Epithelial cell of prostate (primary cell): Measurements from ENCODE around the gene NPB.

Source experiments
- DNase-seq: peaks from one replicate; pipeline ENCODE4 v3.0.0-alpha.2; 2011; ENCODE audit warnings: low read depth, low spot score
- H3K27ac ChIP-seq: fragments of 450-650 bp; 2 replicates; pipeline ENCODE4 v1.5.1; 2017; ENCODE audit warnings: mild to moderate bottlenecking

The NPB gene

DNA sequence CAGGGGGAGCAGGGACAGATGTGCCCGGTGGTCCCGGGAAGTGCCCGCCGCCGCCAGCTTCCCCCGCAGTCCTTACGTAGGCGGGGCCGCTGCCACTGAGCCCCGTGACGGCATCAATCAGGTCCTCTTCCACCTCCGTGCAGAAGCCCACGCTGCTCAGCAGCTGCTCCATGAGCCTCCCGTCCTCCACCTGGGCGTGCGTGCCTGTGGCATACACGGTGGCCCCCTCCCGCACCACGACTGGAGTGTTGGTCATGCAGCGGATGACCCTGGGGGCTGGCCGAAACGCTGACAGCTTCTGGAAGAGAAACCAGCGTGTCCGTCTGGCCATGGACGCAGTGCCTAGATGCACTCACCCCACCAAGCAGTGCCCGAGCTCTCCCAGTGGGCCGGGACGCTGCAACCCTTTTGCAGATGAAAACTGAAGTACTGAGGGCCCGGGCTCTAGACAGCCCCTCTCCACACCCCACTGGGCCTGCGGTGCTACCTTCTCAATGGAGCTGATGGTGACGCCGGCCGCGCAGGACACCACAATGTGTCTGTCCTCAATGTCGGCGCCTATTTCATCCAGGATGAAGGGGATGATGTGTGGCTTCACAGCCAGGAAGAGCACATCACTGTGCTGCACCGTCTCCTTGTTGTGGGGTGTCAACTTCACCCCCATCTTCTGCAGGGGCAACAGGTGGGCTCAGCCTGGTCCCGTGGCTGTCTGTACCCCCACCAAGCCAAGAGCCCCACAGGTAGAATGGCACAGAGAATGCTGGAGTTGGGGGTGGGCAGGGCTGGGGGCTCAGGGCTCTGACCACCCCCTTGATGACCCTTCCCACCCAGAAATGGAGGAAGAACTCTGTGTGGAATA, 33.0 kb downstream of the NPB start:
- H3K27ac ChIP-seq: no peak overlapping the region
- no peak for DNase-seq

DNA sequence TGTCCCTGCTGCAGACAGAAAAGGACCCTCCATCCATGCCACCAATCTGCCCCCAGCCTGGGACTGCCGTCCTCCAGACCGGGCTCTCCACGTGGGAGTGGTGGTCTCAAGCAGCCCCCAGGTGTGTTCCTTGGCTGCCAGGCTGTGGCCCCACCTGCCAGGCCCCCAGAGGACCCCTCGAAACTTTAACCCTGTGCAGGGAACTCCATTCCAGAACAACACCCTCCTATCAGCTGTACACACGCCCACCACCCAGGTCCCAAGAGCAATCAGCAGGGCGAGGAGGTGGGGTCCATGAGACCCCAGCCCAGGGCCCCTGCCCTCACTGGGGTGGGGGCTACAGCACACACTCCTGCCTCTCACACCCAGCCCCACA, 33.7 kb downstream of the NPB start:
- H3K27ac ChIP-seq: no peak overlapping the region
- no peak for DNase-seq

DNA sequence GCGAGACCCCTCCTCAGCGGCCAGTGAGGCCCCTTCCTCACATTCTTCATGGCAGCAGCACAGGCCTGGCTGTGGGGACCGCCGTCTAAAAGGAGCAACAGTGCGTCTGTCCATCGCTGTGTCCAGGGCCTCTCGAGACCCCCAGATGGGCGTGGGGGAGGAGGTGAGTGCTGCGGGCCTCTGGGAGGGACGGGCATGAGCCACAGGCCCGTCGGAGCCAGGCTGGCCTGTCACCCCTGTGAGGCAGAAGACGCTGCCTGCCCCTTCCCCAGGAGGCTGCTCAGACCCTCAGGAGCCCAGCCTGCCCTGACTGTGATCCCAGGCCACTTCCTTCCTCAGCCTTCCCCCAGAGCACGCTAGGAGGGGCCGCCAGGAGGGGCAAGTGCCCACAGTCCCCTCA, 37.2 kb downstream of the NPB start:
- no peak overlapping the region for H3K27ac ChIP-seq
- DNase-seq: no peak

DNA sequence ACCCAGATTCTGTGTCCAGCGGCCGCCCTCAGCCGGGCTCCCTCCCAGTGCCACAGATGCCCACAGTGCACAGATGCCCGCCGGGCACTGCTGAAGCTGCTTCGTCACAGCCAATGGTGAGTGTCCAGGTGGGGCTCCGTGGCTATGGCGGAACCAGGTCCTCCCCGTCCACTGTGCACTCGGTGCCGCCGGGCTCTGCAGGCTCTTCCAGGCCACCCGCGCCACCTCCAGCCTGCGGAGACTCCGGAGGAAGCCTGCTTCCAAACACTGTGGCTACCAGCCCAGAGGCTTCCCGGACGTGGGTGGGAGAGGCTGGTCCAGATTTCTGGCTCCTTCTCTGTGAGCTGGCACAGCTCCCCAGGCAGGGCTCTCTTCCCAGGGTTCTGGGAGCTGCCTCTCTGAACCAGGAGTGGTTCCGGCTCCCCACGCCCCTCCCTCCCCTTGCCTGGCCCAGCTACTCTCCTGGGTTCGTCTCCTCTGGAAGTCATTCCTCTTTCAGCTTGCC, 37.9 kb downstream of the NPB start:
- no peak for DNase-seq

DNA sequence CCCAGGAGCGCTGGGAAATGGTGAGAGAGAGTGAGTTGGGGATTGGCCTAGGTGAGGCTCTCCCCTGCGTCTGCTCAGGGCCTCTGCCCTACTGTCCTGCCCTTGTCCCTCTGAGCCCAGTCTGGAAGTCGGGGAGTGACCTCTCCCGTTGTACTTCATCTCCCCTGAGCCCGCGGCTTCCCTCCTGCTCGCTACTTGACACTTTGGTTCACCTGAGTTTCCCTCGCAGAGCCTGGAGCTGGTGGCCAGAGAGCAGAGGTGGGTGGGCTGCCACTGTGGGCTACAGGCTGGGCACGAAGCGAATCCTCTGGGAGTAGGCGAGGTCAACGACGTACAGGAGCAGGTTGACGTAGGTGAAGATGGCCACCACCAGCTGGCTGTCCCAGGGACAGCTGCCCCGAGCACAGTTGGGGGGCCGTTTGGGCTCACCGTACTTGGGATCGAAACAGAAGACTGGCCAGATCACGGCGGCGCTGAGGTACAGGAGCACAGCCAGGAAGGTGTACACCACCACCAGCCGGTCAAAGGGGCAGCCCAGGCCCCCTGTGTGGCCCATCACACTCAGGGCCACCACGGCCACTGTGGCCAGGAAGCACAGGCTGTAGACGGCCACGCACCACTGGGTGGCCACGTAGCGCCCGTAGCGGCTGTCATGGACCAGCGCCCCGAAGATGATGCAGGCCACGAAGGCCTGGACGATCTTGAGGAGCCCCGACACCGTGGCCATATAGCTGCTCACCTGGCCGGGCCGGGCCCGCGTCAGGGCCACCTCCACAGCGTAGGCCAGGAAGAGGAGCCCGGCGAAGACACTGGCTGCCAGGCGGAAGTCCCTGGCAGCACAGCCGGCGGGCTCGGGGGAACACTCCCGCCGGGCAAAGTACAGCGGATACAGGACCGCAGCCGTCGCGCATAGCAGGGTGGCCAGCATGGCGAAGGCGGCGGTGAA, 38.8 kb downstream of the NPB start:
- no peak overlapping the region for H3K27ac ChIP-seq
- DNase-seq: no peak

More for the DNA sequence above, 37.9 kb downstream of the NPB start:
- no peak overlapping the region for H3K27ac ChIP-seq

DNA sequence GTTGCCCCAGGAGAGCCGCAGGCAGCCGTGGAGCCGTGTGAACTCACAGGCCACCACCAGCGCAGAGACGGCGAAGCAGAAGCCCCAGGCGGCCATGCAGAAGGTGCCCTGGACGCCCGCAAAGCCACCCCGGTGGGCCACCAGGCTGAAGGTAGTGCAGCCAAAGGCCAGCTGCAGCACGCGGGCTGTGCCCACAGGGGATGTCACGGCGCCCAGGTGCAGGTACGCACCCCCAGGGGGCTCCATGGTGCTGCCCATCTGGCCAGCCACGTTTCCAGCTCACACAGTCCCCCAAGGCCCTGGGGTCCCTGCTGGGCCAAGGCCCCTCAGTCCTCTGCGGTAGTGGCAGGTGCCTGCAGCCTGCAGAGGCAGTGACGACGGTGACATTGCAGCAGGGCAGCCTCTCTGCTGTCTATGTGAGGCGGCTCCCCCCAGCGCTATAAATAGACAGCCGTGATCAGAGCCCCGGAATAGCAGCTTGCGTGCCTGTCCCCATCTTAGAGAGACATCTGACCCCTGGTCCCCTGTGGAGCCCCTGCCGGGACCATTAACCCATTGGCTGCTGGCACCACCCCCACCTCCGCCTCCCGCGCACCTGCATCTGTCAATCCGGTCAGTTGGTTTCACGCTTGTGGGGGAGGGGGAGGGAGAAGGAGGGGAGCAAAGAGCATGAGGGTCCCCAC, 39.6 kb downstream of the NPB start:
- H3K27ac ChIP-seq: no peak overlapping the region
- no peak for DNase-seq

DNA sequence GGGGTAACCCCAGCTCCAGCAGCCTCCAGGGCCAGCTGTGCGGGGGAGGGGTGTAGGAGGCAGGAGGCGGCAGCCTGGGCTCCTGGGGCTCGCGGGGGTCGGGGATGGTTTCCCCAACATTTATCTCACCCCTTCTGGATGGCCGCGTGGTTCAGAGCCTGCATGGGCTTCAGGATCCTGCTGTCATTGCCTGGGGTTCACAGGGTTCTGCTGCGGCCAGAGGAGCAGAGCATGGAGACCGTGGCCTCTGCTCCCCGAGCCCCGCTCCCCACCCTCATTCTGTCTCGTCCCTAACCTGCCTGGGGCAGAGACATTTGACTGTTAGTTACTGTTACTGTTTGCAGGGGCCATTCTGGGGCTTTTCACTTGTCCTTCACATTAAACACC, 40.1 kb downstream of the NPB start:
- no peak overlapping the region for H3K27ac ChIP-seq
- DNase-seq: no peak

DNA sequence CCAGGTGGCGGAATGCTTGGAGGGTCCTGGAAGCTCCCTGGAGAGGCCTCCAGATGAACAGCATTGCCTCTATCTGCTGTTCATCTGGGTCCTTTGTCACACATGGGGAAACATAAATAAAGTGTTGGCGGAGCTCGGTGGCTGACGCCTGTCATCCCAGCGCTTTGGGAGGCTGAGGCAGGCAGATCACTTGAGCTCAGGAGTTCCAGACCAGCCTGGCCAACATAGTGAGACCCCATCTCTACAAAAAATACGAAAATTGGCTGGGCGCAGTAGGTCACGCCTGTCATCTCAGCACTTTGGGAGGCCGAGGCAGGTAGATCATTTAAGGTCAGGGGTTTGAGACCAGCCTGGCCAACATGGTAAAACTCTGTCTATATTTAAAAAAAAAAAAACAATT, 42.8 kb downstream of the NPB start:
- no peak overlapping the region for H3K27ac ChIP-seq
- no peak for DNase-seq

DNA sequence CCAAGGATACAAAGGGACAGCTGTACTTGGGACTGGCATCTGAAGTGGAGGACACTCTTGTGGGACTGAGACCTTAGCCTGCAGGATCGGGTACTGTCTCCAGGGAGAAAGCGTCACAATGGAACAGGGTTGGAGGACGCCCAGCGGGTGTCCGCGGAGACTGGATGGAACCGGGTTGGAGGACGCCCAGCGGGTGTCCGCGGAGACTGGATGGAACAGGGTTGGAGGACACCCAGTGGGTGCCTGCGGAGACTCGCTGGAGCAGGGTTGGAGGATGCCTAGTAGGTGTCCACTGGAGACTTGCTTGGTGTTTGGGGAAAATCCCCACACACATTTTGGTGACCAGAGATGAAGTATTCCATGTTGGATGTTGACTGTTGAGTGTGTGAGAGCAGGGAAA, 45.2 kb downstream of the NPB start, which contains the start of gene MYADML2:
Gene MYADML2 (minus strand): TSS at position 45 of the 400 bp plus-strand sequence. CDS start 5,492 bp downstream, outside the sequence.
- H3K27ac ChIP-seq: no peak within 1 kb of the TSS
- DNase-seq: no peak

DNA sequence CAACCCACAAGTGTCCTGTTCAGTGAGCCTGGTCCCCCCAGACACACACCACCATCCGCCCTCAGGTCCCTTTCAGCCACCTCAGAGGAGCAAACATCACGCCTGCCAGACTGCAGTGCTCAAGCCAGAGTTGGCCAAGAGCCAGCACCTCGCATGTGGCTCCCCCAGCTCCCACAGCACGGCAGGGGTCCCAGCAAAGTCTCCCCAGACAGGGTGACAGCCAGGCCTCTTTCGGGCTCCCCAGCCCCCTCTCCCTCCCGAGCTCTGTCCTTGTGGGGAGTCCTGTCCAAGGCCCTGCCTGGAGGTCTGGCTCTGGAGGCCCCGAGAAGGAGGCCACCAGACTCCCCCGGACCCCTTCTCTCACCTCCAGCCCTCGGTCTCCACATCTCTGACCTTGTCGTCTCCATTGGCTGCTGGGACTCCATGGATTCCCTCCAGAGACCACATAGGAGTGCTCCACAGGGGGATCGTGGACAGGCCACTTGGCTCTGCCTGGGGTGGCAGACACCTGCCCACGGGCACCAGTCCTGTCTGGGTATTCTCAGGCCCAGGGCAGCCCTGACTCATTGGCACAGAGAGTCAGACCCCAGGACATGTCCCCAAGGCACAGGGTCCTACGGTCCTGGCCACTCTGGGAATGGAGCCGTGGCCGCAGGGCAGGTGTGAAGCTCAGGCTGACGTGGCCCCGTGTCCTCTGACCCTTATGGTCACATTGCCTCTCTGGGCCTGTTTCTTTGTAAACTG, 46.8 kb downstream of the NPB start:
- no peak overlapping the region for H3K27ac ChIP-seq
- DNase-seq: no peak

DNA sequence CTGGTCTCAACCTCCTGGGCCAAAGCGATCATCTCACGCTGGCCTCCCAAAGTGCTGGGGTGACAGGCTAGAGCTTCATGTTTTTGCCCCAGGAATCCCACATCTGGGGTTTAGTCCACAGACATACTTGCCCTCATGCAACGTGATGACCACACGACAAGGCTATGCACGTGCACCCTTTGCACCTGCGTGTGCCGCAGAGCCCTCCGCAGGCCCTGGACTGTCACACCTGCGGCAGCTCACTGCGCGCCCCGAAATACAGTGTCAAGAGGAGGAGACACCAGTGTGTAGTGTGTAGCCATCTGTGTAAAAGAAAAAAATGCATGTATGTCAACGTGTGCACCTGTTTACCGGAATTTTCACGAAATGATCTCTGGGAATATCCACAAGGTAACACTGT, 48.5 kb downstream of the NPB start:
- no peak overlapping the region for H3K27ac ChIP-seq
- no peak for DNase-seq

DNA sequence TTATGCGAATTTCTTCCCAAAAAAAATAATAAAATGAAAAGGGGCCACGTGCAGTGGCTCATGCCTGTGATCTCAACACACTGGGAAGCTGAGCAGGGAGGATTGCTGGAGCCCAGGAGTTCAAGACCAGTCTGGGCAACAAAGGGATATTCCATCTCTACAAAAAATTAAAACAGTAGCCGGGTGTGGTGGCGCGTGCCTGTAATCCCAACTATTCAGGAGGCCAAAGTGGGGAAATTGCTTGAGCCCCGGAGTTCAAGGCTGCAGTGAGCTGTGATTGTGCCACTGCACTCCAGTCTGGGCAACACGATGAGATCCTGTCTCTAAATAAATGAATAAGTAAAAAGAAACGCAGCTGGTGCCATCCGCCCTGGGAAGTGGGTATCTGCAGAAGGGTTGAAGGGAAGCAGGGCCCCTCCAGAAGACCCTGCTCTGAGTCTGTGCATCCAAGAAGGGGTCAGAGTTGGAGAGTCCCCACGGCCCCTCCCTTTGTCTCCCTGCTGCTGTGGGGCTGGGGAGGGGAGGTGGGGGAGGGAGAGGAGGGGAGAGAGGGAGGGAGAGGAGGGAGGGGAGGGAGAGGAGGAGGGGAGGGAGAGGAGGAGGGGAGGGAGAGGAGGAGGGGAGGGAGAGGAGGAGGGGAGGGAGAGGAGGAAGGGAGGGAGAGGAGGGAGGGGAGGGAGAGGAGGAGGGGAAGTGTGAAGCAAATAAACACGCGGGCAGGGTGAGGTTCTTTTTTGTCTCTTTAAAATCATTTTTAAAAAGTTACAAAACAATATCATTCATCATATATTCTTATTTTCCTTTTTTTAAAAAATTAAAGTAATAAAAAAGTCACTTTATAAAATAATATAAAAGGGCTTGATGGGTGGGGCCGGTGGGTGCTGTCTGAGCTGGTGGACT, 50.0 kb downstream of the NPB start:
- no peak overlapping the region for H3K27ac ChIP-seq
- DNase-seq: no peak
